Measurements from ENCODE around the gene CAMTA1. TPM values are rescaled to one million over a fixed set of nuclear protein-coding genes. Genes with fewer than 3 reads are reported as not detected.

CAMTA1 gene
- total RNA-seq, 2 experiments from 2014 or later, result 43.3 to 46.0 TPM

GRCh38 chr1:7232441-7233236, 447.4 kb downstream of the CAMTA1 start:
- ChIA-PET CTCF (no interaction called here), POLR2A (no interaction called here)
- no peak for DNase-seq
- Mint-ChIP-seq H3K9me3 (ENCODE audit: insufficient read depth) (no peaks in the 10 kb centered on the region), H3K27me3 (ENCODE audit: low read depth) (peaks cover 14% of the 10 kb centered on the region), H3K4me3 (no peak overlapping the region), H3K27ac (no peak overlapping the region), H3K4me1 (ENCODE audit: low read depth) (no peaks in the 10 kb centered on the region), H3K36me3 (ENCODE audit: low read depth) (no peaks in the 10 kb centered on the region)
- no peak for ATAC-seq

GRCh38 chr1:7233237-7233540, 447.9 kb downstream of the CAMTA1 start:
- no peaks in the 10 kb centered on the region for H3K4me1 Mint-ChIP-seq (ENCODE audit: low read depth)
- POLR2A ChIA-PET, result no interaction called here
- CTCF ChIA-PET, result no interaction called here
- no peaks in the 10 kb centered on the region for H3K9me3 Mint-ChIP-seq (ENCODE audit: insufficient read depth)
- ATAC-seq (no peak), DNase-seq (no peak)
- no peak overlapping the region for H3K27ac Mint-ChIP-seq
- H3K4me3 Mint-ChIP-seq, result no peak overlapping the region
- peaks cover 14% of the 10 kb centered on the region for H3K27me3 Mint-ChIP-seq (ENCODE audit: low read depth)
- H3K36me3 Mint-ChIP-seq (ENCODE audit: low read depth), result no peaks in the 10 kb centered on the region

DNA sequence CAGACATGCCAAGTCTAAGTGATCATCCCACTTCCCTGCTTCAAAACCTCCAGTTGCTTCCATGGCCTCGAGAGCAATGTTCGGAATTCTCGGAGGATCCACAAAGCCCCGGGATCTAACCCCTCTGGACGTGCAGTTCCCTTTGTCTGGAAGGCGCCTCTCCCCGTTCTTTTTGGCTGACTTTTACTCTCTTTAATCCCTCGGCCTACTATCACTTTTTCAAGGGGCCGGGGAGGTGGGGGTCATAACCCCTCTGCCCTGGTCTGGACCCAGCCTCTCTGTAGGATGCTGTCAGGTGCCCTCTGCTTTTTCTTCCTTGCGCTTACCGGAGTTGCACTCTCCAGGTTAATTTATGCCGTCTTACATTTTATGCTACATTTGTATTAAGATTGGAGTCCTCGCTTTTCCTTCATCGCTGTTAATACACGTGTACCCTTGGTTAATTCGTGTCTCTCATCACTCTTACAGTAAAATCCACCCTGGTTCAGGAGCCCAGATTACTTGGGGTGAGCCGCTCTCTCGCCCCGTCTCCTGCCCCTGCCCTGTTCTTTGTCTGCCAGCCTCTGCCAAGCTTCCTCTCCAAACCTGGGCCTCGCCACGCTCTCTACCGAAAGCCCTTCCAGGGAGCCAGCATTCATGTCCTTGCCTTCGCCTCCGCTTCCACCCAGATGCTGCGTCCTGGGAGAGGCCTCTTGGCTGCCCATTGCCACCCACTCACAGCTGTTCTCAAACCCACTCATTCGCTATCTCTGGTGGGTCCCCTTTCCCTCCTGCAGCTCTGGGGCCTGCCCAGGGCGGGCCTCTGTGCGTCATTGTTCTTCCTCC, 448.6 kb downstream of the CAMTA1 start:
- H3K4me3 Mint-ChIP-seq, result no peak overlapping the region
- ChIA-PET CTCF (no interaction called here), POLR2A (no interaction called here)
- peaks cover 14% of the 10 kb centered on the region for H3K27me3 Mint-ChIP-seq (ENCODE audit: low read depth)
- no peak overlapping the region for H3K27ac Mint-ChIP-seq
- H3K36me3 Mint-ChIP-seq (ENCODE audit: low read depth), result no peaks in the 10 kb centered on the region
- DNase-seq (no peak), ATAC-seq (no peak)
- H3K4me1 Mint-ChIP-seq (ENCODE audit: low read depth), result no peaks in the 10 kb centered on the region
- H3K9me3 Mint-ChIP-seq (ENCODE audit: insufficient read depth), result no peaks in the 10 kb centered on the region

- Mint-ChIP-seq H3K27ac (no peak overlapping the region), H3K9me3 (ENCODE audit: insufficient read depth) (no peaks in the 10 kb centered on the region)
- no peak for DNase-seq
Observed at GRCh38 chr1:7234471-7234755, 449.2 kb downstream of the CAMTA1 start.

GRCh38 chr1:7235871-7236517, 450.7 kb downstream of the CAMTA1 start:
- ChIA-PET POLR2A (interaction anchor here (0.5 kb wide), 1 partner anchor 29 kb away, joined by 3 read pairs; no protein-coding TSS in a partner anchor), CTCF (no interaction called here)
- Mint-ChIP-seq H3K4me3 (no peak overlapping the region), H3K27me3 (ENCODE audit: low read depth) (peaks cover 17% of the 10 kb centered on the region), H3K9me3 (ENCODE audit: insufficient read depth) (no peaks in the 10 kb centered on the region), H3K4me1 (ENCODE audit: low read depth) (no peaks in the 10 kb centered on the region), H3K36me3 (ENCODE audit: low read depth) (no peaks in the 10 kb centered on the region), H3K27ac (no peak overlapping the region)
- ATAC-seq, result no peak
- no peak for DNase-seq

More at GRCh38 chr1:7234471-7234755, 449.2 kb downstream of the CAMTA1 start:
- ChIA-PET CTCF (no interaction called here), POLR2A (no interaction called here)
- Mint-ChIP-seq H3K4me3 (no peak overlapping the region), H3K36me3 (ENCODE audit: low read depth) (no peaks in the 10 kb centered on the region), H3K4me1 (ENCODE audit: low read depth) (no peaks in the 10 kb centered on the region), H3K27me3 (ENCODE audit: low read depth) (peaks cover 14% of the 10 kb centered on the region)
- no peak for ATAC-seq

GRCh38 chr1:7236844-7237515, 451.7 kb downstream of the CAMTA1 start:
- no peak for DNase-seq
- no peaks in the 10 kb centered on the region for H3K36me3 Mint-ChIP-seq (ENCODE audit: low read depth)

DNA sequence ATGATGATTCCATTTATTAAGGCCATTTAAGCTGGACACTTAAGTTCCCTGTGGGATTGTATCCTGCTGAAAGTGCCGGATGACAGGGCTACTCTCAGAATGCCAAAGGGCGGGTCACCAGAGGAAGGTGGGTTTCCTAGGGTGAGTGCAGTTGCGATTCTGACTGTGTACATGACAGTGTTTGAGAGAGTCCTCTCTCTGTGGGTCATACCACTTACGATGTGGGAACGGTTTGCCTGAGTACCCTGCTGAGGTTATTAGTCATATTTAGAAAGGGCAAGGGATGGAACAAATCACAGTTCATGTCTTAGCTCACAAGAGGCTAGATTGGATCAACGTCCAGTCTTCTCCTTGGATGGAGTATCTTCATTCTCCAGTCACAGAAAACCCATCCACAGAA, 461.9 kb downstream of the CAMTA1 start:
- DNase-seq, result no peak
- H3K9me3 Mint-ChIP-seq (ENCODE audit: insufficient read depth), result no peaks in the 10 kb centered on the region
- ChIA-PET CTCF (no interaction called here), POLR2A (no interaction called here)
- H3K36me3 Mint-ChIP-seq (ENCODE audit: low read depth), result no peaks in the 10 kb centered on the region
- H3K27me3 Mint-ChIP-seq (ENCODE audit: low read depth), result peaks cover 6% of the 10 kb centered on the region
- H3K27ac Mint-ChIP-seq, result no peak overlapping the region
- H3K4me1 Mint-ChIP-seq (ENCODE audit: low read depth), result no peaks in the 10 kb centered on the region
- ATAC-seq, result no peak
- H3K4me3 Mint-ChIP-seq, result no peak overlapping the region

More at GRCh38 chr1:7236844-7237515, 451.7 kb downstream of the CAMTA1 start:
- ChIA-PET POLR2A (no interaction called here), CTCF (no interaction called here)
- Mint-ChIP-seq H3K4me1 (ENCODE audit: low read depth) (no peaks in the 10 kb centered on the region), H3K27me3 (ENCODE audit: low read depth) (peaks cover 17% of the 10 kb centered on the region), H3K27ac (no peak overlapping the region), H3K9me3 (ENCODE audit: insufficient read depth) (no peaks in the 10 kb centered on the region), H3K4me3 (no peak overlapping the region)
- ATAC-seq, result no peak

DNA sequence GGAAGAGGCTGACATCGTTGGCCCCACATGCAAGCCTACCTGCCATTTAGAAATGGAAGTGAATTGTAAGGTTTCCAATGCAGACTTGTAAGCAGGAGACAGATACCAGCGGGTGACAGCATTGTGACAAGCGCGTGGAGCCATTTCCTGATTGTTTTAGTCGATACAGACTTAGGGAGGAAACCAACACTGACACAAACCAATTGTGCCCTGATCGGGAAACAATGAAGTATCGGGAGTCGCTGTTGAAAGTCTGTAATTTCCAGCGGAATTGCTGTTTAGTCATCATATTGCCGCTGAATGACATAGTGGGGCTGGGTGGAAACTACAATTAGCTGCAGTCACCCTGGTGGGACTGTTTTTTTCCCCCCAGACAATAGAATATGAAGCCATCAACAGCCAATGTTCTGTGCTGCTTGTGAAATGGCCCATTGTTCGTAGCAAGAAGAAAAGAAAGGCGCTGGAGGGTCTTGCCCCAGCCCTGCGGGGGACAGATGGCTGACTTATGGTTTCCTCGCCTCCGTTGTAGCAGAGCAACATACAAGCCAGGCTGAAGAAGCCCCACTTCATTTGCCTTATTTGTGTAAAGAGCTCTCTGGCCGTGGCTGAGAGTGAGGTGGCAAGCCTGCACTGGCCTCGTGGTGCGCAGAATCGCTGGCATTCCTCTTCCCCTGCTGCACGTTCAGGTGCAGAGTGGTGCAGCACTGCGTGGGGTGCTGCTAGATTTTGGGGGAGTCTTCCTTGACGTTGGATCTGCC, 462.7 kb downstream of the CAMTA1 start:
- ATAC-seq (no peak), DNase-seq (no peak)
- ChIA-PET CTCF (no interaction called here), POLR2A (no interaction called here)
- no peaks in the 10 kb centered on the region for H3K4me1 Mint-ChIP-seq (ENCODE audit: low read depth)
- peaks cover 6% of the 10 kb centered on the region for H3K27me3 Mint-ChIP-seq (ENCODE audit: low read depth)
- H3K9me3 Mint-ChIP-seq (ENCODE audit: insufficient read depth), result no peaks in the 10 kb centered on the region
- no peak overlapping the region for H3K27ac Mint-ChIP-seq
- no peak overlapping the region for H3K4me3 Mint-ChIP-seq
- H3K36me3 Mint-ChIP-seq (ENCODE audit: low read depth), result no peaks in the 10 kb centered on the region

- H3K9me3 Mint-ChIP-seq (ENCODE audit: insufficient read depth), result no peaks in the 10 kb centered on the region
- H3K4me3 Mint-ChIP-seq, result no peak overlapping the region
- H3K27ac Mint-ChIP-seq, result no peak overlapping the region
- CTCF ChIA-PET, result no interaction called here
- no peaks in the 10 kb centered on the region for H3K36me3 Mint-ChIP-seq (ENCODE audit: low read depth)
- H3K4me1 Mint-ChIP-seq (ENCODE audit: low read depth), result no peaks in the 10 kb centered on the region
- no peak for DNase-seq
- peaks cover 6% of the 10 kb centered on the region for H3K27me3 Mint-ChIP-seq (ENCODE audit: low read depth)
- POLR2A ChIA-PET, result no interaction called here
- ATAC-seq, result no peak
Observed at GRCh38 chr1:7248549-7249199, 463.4 kb downstream of the CAMTA1 start.

DNA sequence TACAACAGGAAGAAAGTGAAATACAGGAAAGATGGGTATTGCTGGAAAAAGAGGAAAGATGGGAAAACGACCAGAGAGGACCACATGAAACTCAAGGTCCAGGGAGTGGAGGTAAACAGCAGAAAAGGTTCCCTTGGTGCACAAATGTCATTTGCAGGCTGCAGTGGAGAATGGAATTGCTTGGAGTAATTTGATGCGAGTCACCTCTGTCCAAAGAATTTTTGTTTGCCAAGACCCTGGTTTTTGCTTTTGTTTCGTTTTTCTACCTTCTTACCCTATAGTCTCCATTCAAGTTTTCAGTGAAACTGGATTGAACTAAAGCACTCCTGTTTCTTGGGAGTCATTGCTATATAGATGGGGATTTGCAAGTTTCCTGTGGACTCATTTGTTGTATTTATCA, 464.3 kb downstream of the CAMTA1 start:
- POLR2A ChIA-PET, result no interaction called here
- DNase-seq, result no peak

DNA sequence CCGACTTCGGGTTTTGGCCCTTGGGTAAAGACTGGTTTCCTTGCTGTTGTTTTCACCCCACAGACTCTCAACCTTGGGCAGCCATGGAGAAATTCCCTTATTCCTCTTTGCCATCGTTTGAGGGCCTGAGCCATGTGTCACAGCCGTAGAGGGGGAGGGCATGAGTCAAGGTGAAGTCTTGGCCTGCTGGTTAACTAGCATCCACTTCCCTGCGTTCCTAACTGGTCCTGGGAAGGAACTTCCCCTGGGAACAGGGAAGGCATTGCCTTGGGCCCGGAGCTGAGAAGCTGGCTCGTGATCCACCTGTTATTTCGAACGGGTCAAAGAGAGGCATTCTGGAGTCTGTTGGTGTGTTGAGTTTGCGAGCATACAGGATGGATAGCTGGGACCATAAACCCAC, 464.9 kb downstream of the CAMTA1 start:
- CTCF ChIA-PET, result no interaction called here
- ATAC-seq, result no peak
- Mint-ChIP-seq H3K4me3 (no peak overlapping the region), H3K36me3 (ENCODE audit: low read depth) (no peaks in the 10 kb centered on the region), H3K27me3 (ENCODE audit: low read depth) (peaks cover 6% of the 10 kb centered on the region), H3K9me3 (ENCODE audit: insufficient read depth) (no peaks in the 10 kb centered on the region), H3K4me1 (ENCODE audit: low read depth) (no peaks in the 10 kb centered on the region), H3K27ac (no peak overlapping the region)
- POLR2A ChIA-PET, result no interaction called here
- DNase-seq, result no peak

More for the DNA sequence above, 464.3 kb downstream of the CAMTA1 start:
- H3K4me1 Mint-ChIP-seq (ENCODE audit: low read depth), result no peaks in the 10 kb centered on the region
- H3K27me3 Mint-ChIP-seq (ENCODE audit: low read depth), result peaks cover 6% of the 10 kb centered on the region
- CTCF ChIA-PET, result no interaction called here
- H3K9me3 Mint-ChIP-seq (ENCODE audit: insufficient read depth), result no peaks in the 10 kb centered on the region
- H3K4me3 Mint-ChIP-seq, result no peak overlapping the region
- H3K36me3 Mint-ChIP-seq (ENCODE audit: low read depth), result no peaks in the 10 kb centered on the region
- no peak for ATAC-seq
- no peak overlapping the region for H3K27ac Mint-ChIP-seq
